COLO668 (cell line): ENCODE data around the gene COX7A2L.
"Not testable (repeated sequence)": the region's sequence is repeated elsewhere in the genome, so short reads cannot be mapped to it uniquely, and the experiment has no call there.

Experiments
- DNase-seq: peaks from one replicate; lab custom pipeline; 2025; ENCODE audit not compliant: unreplicated experiment; lab: John Stamatoyannopoulos, UW

The COX7A2L gene

GRCh38 chr2:42368817-42369531 lies 8.0 kb upstream of the COX7A2L start:
- peak; percentile 54 for DNase-seq

- no peak for DNase-seq
Measured at GRCh38 chr2:42367835-42368234, 6.8 kb upstream of the COX7A2L start.

GRCh38 chr2:42366411-42366810 lies 5.4 kb upstream of the COX7A2L start:
- DNase-seq = no peak

- DNase-seq = no peak
Measured at GRCh38 chr2:42364658-42365057, 3.6 kb upstream of the COX7A2L start.

- no peak for DNase-seq
Measured at GRCh38 chr2:42363413-42363812, 2.4 kb upstream of the COX7A2L start.

- DNase-seq = no peak
Measured at GRCh38 chr2:42361728-42362283, 789 bp upstream of the COX7A2L start.

- no peak for DNase-seq
Measured at GRCh38 chr2:42360493-42360889, 526 bp downstream of the COX7A2L start.

GRCh38 chr2:42359965-42360483 lies 993 bp downstream of the COX7A2L start:
- DNase-seq = no peak

GRCh38 chr2:42359304-42359964 lies 1.6 kb downstream of the COX7A2L start:
- DNase-seq = no peak

- DNase-seq = no peak
Measured at GRCh38 chr2:42353792-42354429, 7.1 kb downstream of the COX7A2L start.

GRCh38 chr2:42351864-42352263 lies 9.2 kb downstream of the COX7A2L start:
- DNase-seq = no peak

- DNase-seq = no peak
Measured at GRCh38 chr2:42350434-42351063, 10.5 kb downstream of the COX7A2L start.

GRCh38 chr2:42348113-42348805 lies 12.8 kb downstream of the COX7A2L start:
- no peak for DNase-seq

- DNase-seq = not testable (repeated sequence)
Measured at GRCh38 chr2:42347518-42347917, 13.5 kb downstream of the COX7A2L start.

- not testable (repeated sequence) for DNase-seq
Measured at GRCh38 chr2:42346856-42347255, 14.2 kb downstream of the COX7A2L start.

GRCh38 chr2:42345986-42346385 lies 15.0 kb downstream of the COX7A2L start:
- no peak for DNase-seq

- no peak for DNase-seq
Measured at GRCh38 chr2:42342795-42343241, 18.2 kb downstream of the COX7A2L start.

- DNase-seq = no peak
Measured at GRCh38 chr2:42342061-42342794, 18.8 kb downstream of the COX7A2L start.

- no peak for DNase-seq
Measured at GRCh38 chr2:42340938-42341636, 19.9 kb downstream of the COX7A2L start.
